HG02973 (cell line): Measurements from ENCODE around the gene LYRM7.
"Not testable (repeated sequence)": the region's sequence is repeated elsewhere in the genome, so short reads cannot be mapped to it uniquely, and the experiment has no call there.

ENCODE experiments used
- ATAC-seq: cut with Tn5 transposase; IDR thresholded peaks from one replicate; pipeline ENCODE4 v1.9.1; 2021; ENCODE audit warnings: moderate library complexity; ENCODE audit not compliant: unreplicated experiment

The LYRM7 gene

GRCh38 chr5:131218392-131218791 lies 47.6 kb downstream of the LYRM7 start:
- ATAC-seq, result peak; percentile 46

DNA sequence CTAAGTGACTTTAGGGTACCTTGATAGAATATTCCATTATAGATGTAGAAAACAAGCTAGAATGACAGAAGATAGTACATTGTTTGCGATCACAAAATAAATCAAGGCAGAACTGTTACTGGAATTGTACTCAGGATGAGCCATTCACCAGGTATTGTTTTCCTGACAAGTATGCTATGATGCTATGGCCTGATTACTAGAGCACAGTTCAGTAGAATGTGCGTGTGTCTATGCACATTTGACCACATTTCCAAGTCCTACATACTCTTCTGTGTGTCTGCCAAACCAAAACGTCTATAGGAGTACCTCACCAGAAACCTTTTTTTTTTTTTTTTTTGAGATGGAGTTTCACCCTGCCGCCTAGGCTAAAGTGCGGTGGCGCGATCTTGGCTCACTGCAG lies 49.8 kb downstream of the LYRM7 start:
- no peak for ATAC-seq

DNA sequence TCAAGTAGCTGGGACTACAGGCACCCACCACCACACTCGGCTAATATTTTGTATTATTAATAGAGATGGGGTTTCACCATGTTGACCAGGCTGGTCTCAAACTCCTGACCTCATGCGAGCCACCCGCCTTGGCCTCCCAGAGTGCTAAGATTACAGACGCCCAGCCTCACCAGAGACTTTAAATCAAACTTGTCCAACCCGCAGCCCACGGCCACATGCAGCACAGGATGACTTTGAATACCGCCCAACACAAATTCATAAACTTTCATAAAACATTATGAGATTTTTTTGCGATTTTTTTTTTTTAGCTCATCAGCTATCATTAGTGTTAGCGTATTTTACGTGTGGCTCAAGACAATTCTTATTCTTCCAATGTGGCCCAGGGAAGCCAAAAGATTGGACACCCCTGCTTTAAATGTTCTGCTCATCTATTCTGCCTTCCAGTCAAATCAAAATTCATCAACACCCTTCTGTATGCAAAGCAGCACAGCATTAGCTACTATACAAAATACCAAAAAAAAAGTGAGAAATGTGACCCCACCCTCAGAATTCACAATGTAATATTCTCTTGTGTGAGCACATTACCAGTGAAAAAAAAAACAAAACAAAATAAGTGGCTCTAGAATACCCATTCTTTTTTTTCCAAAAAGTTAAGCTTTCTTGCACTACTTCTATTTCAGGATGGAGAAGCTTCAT lies 50.4 kb downstream of the LYRM7 start:
- ATAC-seq, result no peak

- ATAC-seq, result no peak
Observed at GRCh38 chr5:131221888-131222287, 51.1 kb downstream of the LYRM7 start.

DNA sequence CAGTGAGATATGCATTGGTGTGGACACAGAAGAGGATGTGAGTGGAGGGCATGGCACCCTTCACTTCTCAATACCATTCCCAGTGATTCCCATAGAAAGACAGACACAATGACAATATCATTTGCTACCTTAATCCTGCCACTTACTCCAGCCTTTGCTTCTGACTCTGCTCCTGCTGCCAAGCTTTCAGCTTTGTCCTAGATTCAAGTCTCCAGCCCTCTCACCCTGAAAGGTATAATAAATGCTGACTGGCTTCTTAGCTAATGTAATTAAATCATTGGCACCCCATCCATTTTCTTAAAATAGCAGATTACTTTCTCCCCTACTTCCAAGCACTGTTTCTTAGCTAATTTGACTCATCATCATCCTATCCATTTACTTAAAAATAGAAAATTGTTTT lies 52.0 kb downstream of the LYRM7 start:
- ATAC-seq, result no peak

DNA sequence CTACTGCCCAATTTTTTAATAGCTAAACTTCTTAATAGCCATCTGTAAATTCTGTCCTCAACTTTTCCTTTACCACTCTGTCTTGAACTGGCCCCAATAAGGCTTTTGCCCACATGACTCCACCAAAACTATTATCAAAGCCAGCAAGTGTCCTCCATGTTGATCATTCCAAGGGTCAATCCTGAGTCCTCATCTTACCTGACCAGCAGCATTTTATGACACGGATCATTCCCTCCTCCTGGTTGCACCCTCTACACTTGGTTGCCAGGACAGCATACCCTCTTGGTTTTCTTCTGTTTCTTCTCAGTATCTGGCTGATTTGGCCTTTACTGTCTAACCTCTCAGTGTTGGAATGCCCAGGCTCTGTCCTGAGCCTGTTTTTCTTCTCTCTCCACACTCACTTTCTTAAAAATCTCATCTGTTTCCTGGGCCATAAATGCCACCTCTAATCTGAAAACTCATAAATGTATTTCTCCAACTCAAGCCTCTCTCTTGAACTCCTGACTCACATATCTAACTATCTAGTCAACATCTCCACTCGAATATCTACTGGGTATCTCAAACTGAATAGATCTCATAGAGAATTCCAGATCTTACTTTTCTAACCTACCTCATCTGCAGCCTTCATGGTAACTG lies 53.1 kb downstream of the LYRM7 start:
- ATAC-seq, result peak; percentile 0

GRCh38 chr5:131224387-131225201 lies 53.9 kb downstream of the LYRM7 start:
- ATAC-seq, result peak; percentile 78

DNA sequence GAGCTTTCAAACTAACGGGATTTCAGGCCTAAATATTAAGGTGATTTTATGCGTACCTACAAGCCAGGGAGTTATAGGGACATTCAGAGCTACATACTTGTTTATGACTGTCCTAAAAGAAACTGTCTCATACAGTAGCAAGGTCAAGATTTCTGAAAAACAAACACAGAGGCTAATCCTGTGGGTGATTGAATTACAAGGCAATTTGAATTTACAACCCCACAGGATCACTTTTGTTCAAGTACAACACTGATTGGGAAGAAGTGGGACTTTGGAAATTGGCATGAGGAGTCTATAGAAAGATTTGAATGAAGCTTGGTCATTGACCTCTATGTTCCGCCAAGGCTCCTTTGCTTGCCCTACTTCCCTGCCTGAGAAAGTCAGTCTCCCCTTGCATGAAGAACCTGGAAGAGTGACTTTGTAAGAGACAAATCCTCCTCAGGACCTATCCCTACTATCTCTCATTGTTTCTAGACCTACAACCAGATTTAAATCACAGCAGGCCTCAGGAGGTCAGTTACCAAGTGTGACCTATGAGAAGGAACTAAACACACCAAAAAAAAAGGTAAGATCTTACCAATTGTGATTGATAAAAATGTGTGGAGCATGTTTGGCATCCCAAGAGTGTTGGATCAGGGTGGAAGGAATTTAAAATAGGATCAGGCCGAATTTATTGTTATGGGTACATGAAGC lies 54.7 kb downstream of the LYRM7 start:
- ATAC-seq, result no peak

- no peak for ATAC-seq
Observed at GRCh38 chr5:131226899-131227298, 56.2 kb downstream of the LYRM7 start.

- ATAC-seq, result no peak
Observed at GRCh38 chr5:131228646-131229045, 57.9 kb downstream of the LYRM7 start.

DNA sequence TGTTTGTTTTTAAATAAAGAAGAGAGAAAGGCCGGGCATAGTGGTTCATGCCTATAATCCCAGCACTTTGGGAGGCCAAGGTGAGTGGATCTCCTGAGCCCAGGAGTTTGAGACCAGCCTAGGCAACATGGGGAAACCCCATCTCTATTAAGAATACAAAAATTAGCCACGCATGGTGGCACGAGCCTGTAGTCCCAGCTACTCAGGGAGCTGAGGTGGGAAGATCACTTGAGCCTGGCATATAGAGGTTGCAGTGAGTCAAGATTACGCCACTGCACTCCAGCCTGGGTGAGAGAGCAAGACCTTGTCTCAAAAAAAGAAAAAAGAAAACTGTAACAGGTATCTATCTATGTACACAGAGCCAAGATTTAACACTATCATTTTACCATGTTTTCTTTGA lies 58.9 kb downstream of the LYRM7 start:
- ATAC-seq, result no peak

GRCh38 chr5:131230406-131230805 lies 59.7 kb downstream of the LYRM7 start:
- ATAC-seq, result no peak

GRCh38 chr5:131239686-131240085 lies 68.9 kb downstream of the LYRM7 start:
- ATAC-seq, result no peak

GRCh38 chr5:131242728-131243255 lies 72.0 kb downstream of the LYRM7 start:
- ATAC-seq, result no peak

- no peak for ATAC-seq
Observed at GRCh38 chr5:131245312-131245711, 74.6 kb downstream of the LYRM7 start.

DNA sequence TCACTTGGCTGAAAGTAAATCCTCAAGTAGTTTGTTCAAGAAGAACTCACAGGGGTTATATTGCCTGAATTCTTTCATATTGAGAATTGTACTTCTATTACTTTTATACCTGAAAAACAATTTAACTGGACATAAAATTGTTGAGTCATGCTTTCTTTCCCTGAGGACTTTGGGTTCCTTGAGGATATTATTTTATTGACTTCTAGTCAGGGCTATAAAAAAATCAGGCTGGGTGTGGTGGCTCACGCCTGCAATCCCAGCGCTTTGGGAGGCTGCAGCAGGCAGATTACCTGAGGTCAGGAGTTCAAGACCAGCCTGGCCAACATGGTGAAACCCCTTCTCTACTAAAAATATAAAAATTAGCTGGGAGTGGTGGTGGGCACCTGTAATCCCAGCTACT lies 75.2 kb downstream of the LYRM7 start:
- ATAC-seq, result no peak

GRCh38 chr5:131246504-131246903 lies 75.8 kb downstream of the LYRM7 start:
- no peak for ATAC-seq

DNA sequence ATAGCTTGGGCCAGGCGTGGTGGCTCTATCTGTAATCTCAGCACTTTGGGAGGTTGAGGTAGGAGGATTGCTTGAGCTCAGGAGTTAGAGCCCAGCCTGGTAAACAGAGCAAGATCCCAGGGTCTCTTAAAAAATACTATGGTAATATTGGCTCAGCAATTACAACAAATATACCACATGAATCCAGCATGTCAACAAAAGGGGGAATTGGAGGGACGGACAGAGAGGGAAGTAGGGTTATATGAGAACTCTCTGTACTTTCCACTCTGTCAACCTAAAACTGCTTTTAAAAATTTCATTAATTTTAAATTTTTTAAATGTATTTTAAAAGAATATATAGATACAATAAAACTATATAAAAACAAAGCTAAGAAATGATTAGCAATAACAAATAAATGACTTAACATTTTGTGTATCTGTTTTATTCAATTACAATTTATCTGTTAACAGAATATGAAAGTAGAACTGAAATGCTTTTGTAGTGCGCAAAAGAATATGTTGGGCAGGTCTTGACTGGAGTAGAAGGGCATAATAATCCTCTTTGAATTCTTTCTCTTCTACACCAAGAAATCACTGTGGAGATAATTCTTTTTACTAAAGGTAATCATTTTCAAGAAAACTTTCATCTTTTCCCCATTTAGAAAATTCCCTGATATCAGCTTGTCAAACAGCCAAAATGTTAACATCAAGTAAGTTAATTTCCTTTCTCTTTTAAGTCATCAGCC lies 80.2 kb downstream of the LYRM7 start:
- ATAC-seq, result no peak

GRCh38 chr5:131252824-131253171 lies 82.1 kb downstream of the LYRM7 start:
- ATAC-seq, result peak; percentile 83

DNA sequence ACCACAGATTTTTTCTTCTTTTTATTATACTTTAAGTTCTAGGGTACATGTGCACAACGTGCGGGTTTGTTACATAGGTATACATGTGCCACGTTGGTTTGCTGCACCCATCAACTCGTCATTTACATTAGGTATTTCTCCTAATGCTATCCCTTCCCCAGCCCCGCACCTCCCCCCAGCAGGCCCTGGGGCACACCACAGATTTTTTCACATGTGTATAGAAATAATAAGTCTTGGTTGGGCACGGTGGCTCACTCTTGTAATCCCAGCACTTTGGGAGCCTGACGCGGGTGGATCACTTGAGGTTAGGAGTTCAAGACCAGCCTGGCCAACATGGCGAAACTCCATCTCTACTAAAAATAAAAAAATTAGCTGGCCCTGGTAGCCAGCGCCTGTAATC lies 83.3 kb downstream of the LYRM7 start:
- not testable (repeated sequence) for ATAC-seq

- no peak for ATAC-seq
Observed at GRCh38 chr5:131254741-131255140, 84.0 kb downstream of the LYRM7 start.
